ENCODE results near the gene DDX27.

- TF ChIP-seq FOXM1 (IDR thresholded peaks at IDR 0.05; ENCODE audit: borderline replicate concordance) (no peak), L3MBTL2 (conservative IDR thresholded peaks at IDR 0.05) (peak; percentile 44; the same call in 1 of the 2 replicates), SP1 (IDR thresholded peaks at IDR 0.05) (no peak), SUZ12 (IDR thresholded peaks at IDR 0.05) (no peak), NFRKB (IDR thresholded peaks at IDR 0.05) (no peak), PKNOX1 (IDR thresholded peaks at IDR 0.05) (no peak)
Measured at GRCh38 chr20:49219091-49219923, at the start of gene DDX27.
